Epithelial cell of proximal tubule (primary cell): Measurements from ENCODE around the gene GNAI3. TPM values are rescaled to one million over a fixed set of nuclear protein-coding genes. Genes with fewer than 3 reads are reported as not detected.

Source experiments
- DNase-seq: peaks from one replicate; pipeline ENCODE4 v3.0.0-alpha.2; 2011; ENCODE audit warnings: low read depth
- H3K4me3 ChIP-seq: 2 replicates; pipeline ENCODE4 v1.5.1; 2011; ENCODE audit warnings: low read depth, mild to moderate bottlenecking, low read length
- total RNA-seq: library from RNA; depleted of rRNA; stranded (reverse); fragments of >200 nt; gene quantifications from 2 replicates; pipeline ENCODE4 v1.2.3, GENCODE V29; 2015
- TF ChIP-seq, protein P1 (sequence below): conservative IDR thresholded peaks from 2 replicates; pipeline ENCODE4 v1.5.1; 2012; ENCODE audit warnings: low read depth, mild to moderate bottlenecking, low read length

Gene GNAI3
- total RNA-seq, 1 donor from 2014 or later, result 12.7 TPM

DNA sequence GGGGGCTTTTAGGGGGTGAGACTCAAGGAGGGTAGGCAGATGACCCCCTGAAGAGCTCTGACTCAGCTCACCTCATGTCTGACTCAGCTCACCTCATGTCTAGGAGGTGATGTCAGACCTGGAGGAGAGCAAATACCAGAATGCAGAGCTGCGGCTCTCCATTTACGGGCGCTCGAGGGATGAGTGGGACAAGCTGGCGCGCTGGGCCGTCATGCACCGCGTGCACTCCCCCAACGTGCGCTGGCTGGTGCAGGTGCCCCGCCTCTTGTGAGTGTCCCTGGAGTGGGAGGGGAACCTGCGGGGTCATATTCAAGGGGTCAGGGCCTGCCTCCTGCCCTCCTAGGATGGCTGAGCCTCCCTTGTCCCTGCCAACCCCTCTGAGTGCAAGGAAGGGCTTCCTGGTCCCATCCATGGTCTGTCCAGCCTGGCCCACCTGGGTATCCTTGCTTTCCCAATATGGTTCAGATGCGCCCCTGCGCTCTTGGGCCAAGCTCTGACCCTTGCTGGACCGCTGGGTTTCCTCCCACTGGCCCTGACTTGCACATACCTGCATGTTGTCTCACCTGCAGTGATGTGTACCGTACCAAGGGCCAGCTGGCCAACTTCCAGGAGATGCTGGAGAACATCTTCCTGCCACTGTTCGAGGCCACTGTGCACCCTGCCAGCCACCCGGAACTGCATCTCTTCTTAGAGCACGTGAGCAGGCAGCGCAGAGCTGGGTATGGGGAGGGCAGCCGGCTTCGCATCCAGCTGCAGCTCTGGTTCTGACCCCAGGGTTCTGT is 80.3 kb downstream of the GNAI3 start:
- TF ChIP-seq, protein P1, sequence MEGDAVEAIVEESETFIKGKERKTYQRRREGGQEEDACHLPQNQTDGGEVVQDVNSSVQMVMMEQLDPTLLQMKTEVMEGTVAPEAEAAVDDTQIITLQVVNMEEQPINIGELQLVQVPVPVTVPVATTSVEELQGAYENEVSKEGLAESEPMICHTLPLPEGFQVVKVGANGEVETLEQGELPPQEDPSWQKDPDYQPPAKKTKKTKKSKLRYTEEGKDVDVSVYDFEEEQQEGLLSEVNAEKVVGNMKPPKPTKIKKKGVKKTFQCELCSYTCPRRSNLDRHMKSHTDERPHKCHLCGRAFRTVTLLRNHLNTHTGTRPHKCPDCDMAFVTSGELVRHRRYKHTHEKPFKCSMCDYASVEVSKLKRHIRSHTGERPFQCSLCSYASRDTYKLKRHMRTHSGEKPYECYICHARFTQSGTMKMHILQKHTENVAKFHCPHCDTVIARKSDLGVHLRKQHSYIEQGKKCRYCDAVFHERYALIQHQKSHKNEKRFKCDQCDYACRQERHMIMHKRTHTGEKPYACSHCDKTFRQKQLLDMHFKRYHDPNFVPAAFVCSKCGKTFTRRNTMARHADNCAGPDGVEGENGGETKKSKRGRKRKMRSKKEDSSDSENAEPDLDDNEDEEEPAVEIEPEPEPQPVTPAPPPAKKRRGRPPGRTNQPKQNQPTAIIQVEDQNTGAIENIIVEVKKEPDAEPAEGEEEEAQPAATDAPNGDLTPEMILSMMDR, result no peak
- peak; percentile 80 for DNase-seq
- H3K4me3 ChIP-seq, result no peak overlapping the region

DNA sequence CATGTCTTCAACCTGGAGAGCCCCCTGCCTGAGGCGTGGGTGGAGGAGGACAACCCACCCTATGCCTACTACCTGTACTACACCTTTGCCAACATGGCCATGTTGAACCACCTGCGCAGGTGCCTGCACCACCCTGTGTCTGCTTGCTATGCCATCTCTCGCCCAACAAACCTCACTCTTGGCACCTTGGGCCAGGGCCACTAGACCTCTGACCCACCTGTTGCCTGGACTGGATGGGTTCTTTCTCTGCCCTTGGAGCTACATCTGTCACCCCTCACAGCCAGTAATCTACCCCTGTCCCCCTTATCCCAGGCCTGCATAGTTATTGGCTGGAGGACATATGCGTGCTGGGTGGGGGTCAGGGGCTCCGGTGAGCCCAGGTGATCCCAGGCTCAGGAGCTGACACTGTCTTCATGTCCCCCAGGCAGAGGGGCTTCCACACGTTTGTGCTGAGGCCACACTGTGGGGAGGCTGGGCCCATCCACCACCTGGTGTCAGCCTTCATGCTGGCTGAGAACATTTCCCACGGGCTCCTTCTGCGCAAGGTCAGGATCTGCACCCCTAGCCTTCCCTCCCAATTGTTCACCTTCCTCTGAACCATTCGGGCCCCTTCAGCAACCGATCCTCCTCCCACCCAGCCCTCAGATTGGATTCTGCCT is 81.1 kb downstream of the GNAI3 start:
- TF ChIP-seq, protein P1, result no peak
- no peak overlapping the region for H3K4me3 ChIP-seq
- no peak for DNase-seq

DNA sequence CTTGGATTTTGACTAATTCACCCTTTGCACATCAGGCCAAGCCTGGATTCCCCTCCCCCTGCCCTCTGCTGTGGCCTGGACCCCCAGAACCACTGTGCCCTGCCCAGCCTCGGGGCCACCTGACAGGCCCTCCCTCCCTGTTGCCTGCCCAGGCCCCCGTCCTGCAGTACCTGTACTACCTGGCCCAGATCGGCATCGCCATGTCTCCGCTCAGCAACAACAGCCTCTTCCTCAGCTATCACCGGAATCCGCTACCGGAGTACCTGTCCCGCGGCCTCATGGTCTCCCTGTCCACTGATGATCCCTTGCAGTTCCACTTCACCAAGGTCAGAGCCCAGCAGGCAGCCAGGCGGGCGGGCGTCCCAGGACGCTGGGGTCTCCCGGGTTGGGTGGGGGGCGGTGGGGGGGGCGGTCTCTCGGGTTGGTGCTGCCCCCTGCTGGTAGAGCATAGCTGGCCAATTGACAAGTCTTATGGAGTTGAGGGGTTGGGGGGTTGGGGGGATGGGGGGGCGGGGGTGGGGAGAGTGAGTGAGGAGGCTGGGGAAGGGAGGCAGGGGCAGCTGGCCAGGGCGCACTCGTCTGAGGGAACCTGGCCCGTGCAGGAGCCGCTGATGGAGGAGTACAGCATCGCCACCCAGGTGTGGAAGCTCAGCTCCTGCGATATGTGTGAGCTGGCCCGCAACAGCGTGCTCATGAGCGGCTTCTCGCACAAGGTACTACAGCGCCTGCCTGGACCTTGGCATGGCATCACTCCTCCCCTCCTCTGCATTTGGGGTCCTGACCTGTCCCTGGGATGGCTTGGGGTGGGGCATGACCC is 81.9 kb downstream of the GNAI3 start:
- DNase-seq, result no peak
- H3K4me3 ChIP-seq, result no peak overlapping the region
- TF ChIP-seq, protein P1, result peak; percentile 10

DNA sequence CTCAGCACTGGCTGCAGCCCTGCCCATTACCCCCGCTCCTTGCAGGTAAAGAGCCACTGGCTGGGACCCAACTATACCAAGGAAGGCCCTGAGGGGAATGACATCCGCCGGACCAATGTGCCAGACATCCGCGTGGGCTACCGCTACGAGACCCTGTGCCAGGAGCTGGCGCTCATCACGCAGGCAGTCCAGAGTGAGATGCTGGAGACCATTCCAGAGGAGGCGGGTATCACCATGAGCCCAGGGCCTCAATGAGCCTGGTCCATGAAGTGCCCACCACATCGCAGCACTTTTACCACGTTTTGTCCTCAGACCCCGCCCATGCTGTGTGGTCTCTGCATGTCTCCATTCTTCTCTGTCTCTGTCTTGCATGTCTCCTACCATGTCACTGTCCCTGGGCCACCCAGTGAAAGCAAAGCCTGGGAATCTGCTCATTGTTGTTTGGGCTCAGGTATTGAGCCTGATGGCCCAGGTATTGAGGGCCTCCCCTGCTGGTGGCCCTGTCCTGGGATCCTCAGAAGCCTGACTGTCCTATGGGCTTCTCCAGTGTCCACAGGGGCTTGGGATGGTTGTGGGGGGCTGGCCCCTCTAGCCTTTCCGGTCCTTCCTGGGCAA is 82.6 kb downstream of the GNAI3 start:
- TF ChIP-seq, protein P1, result no peak
- H3K4me3 ChIP-seq, result no peak overlapping the region
- DNase-seq, result no peak

DNA sequence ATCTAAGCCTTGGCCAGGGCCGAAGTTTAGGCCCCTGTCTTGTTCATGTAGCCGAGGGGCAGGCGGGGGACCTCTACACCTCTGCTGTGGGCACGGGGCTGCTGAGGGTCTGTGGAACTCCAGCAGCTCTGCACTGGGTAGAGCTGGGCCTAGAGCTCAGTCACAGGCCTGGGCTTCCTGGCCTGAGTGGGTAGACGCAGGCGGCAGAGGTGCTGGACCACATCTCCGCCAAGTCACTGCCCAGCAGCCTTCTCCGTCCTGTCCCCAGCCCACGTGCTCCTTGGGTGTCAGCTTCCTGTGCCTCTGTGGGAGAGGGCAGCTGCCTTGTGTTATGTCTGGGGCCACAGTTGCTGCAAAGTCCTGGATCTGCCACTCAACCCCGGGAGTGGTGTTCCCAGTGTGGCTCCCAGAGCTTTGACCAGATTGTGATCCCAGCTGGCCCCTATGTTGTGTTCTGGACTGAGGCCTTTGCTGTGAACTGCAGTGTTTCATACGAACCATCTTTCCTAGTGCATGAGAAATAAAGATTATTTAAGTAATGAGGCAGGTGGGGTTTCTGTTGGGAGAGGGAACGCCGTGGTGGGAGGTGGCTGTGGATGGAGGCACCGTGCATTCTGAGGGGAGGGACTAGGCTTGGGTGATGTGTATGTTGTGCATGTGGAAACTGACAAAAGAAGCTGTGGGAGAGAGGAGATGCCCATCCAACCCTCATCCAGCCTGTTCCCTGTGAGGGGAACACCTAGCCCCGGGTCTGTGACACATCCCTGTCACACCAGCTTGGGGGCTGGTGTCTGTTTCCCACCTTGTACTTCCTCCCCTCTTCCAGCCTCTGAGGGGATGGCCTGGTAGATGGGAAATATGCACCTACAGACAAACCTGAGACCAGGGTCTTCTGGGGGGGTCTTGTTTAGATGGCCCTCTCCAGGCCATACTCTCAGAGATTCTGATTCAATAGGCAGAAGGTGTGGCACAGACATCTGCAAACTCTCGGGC is 83.4 kb downstream of the GNAI3 start:
- DNase-seq, result no peak
- TF ChIP-seq, protein P1, result no peak
- H3K4me3 ChIP-seq, result no peak overlapping the region
